Measurements from ENCODE around the gene RIMBP2. TPM values are rescaled to one million over a fixed set of nuclear protein-coding genes. Genes with fewer than 3 reads are reported as not detected.

The RIMBP2 gene
- total and polyA plus RNA-seq, 9 of the 15 experiments (the other 6 are each of a cell fraction or from before 2014, with no cell fraction given), result not detected

DNA sequence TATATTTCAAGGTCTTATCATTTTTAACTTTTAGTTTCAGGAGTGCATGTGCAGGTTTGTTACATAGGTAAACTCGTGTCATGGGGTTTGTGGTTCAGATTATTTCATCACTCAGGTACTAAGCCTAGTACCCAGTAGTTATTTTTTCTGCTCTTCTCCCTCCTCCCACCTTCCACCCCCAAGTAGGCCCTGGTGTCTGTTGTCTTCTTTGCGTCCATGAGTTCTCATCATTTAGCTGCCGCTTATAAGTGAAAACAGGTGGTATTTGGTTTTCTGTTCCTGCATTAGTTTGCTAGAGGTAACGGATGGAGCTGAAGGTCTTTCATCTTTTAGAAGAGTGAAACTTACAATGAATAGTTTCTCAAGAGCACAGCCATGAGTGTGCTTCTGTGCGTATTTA is 354.0 kb downstream of the RIMBP2 start:
- intact Hi-C loops (cut with micrococcal nuclease), result no loop called here
- FAIRE-seq, result no peak
- CTCF ChIA-PET (ENCODE audit: low intra/inter-chr PET ratio), result no interaction called here

More for the DNA sequence above, 354.0 kb downstream of the RIMBP2 start:
- Histone ChIP-seq H3K27me3 (ENCODE audit: control insufficient read depth in 2 of 2, insufficient read depth in 2 of 2, low read length in 2 of 2) (peaks cover 5 to 39% of the 10 kb centered on the region in 2 experiments), H2AFZ (ENCODE audit: low read depth, low read length) (no peak overlapping the region), H3K36me3 (ENCODE audit: control insufficient read depth, insufficient read depth, low read length) (no peaks in the 10 kb centered on the region), H3K79me2 (ENCODE audit: control insufficient read depth, insufficient read depth, low read length) (no peaks in the 10 kb centered on the region), H3K4me1 (replicated peaks in 1 of 2; ENCODE audit: control insufficient read depth in 2 of 2, insufficient read depth in 2 of 2, low read length in 2 of 2) (no peaks in the 10 kb centered on the region), H3K9me1 (ENCODE audit: control insufficient read depth, insufficient read depth, low read length) (no peaks in the 10 kb centered on the region), H3K4me3 (no peak overlapping the region), H3K9ac (ENCODE audit: insufficient read depth in 1 of 2, low read depth in 2 of 2, low read length in 2 of 2) (no peak overlapping the region), H3K4me2 (ENCODE audit: insufficient read depth, low read length) (no peak overlapping the region), H4K20me1 (replicated peaks; ENCODE audit: control insufficient read depth, insufficient read depth, low read length) (no peaks in the 10 kb centered on the region), H3K9me3 (replicated peaks; ENCODE audit: control insufficient read depth, insufficient read depth, low read depth, low read length) (no peaks in the 10 kb centered on the region), H3K27ac (ENCODE audit: extremely low read depth, low read depth, low read length) (no peak overlapping the region)
- no TSS peak for BruUV-seq (replicated peaks)
- DNase-seq (ENCODE audit: extremely low read depth in 1 of 4, low spot score in 3 of 4) (no peak), ATAC-seq (no peak)
- TF ChIP-seq, protein P1, sequence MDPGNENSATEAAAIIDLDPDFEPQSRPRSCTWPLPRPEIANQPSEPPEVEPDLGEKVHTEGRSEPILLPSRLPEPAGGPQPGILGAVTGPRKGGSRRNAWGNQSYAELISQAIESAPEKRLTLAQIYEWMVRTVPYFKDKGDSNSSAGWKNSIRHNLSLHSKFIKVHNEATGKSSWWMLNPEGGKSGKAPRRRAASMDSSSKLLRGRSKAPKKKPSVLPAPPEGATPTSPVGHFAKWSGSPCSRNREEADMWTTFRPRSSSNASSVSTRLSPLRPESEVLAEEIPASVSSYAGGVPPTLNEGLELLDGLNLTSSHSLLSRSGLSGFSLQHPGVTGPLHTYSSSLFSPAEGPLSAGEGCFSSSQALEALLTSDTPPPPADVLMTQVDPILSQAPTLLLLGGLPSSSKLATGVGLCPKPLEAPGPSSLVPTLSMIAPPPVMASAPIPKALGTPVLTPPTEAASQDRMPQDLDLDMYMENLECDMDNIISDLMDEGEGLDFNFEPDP (CRISPR knock-in tag; IDR thresholded peaks at IDR 0.05), result no peak
- TF ChIP-seq CBFA2T2 (conservative IDR thresholded peaks at IDR 0.05) (no peak), PCBP2 (IDR thresholded peaks at IDR 0.05; ENCODE audit: low read depth, low read length, poor library complexity, severe bottlenecking) (no peak), POLR2H (tag; IDR thresholded peaks at IDR 0.05; ENCODE audit: low read depth) (no peak), CBX1 (IDR thresholded peaks at IDR 0.05; ENCODE audit: low read depth) (no peak), POLR2AphosphoS5 (IDR thresholded peaks at IDR 0.05; ENCODE audit: control insufficient read depth, insufficient read depth, low read depth, low read length) (no peak), CC2D1A (IDR thresholded peaks at IDR 0.05) (no peak), NFIX (CRISPR knock-in tag; IDR thresholded peaks at IDR 0.05; ENCODE audit: low read depth) (no peak), SMARCA5 (IDR thresholded peaks at IDR 0.05) (no peak), SRSF1 (IDR thresholded peaks at IDR 0.05; ENCODE audit: low read depth, low read length) (no peak), YY1 (IDR thresholded peaks at IDR 0.05; ENCODE audit: borderline replicate concordance in 1 of 3, control insufficient read depth in 1 of 3, extremely low read depth in 1 of 3, insufficient read depth in 3 of 3, insufficient read length in 1 of 3, insufficient replicate concordance in 2 of 3, low read depth in 1 of 3, low read length in 2 of 3) (no peak), TAF1 (IDR thresholded peaks at IDR 0.05; ENCODE audit: control insufficient read depth, extremely low read depth, insufficient read depth, low read length, severe bottlenecking) (no peak), DNMT1 (IDR thresholded peaks at IDR 0.05) (no peak), XRCC3 (IDR thresholded peaks at IDR 0.05) (no peak), ETV6 (IDR thresholded peaks at IDR 0.05; ENCODE audit: borderline replicate concordance in 1 of 2, low read depth in 2 of 2, low read length in 1 of 2) (no peak), ETV6 (CRISPR knock-in tag; IDR thresholded peaks at IDR 0.05; ENCODE audit: borderline replicate concordance) (no peak), TARDBP (IDR thresholded peaks at IDR 0.05) (no peak)
- TF ChIP-seq, protein P2, sequence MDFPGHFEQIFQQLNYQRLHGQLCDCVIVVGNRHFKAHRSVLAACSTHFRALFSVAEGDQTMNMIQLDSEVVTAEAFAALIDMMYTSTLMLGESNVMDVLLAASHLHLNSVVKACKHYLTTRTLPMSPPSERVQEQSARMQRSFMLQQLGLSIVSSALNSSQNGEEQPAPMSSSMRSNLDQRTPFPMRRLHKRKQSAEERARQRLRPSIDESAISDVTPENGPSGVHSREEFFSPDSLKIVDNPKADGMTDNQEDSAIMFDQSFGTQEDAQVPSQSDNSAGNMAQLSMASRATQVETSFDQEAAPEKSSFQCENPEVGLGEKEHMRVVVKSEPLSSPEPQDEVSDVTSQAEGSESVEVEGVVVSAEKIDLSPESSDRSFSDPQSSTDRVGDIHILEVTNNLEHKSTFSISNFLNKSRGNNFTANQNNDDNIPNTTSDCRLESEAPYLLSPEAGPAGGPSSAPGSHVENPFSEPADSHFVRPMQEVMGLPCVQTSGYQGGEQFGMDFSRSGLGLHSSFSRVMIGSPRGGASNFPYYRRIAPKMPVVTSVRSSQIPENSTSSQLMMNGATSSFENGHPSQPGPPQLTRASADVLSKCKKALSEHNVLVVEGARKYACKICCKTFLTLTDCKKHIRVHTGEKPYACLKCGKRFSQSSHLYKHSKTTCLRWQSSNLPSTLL (IDR thresholded peaks at IDR 0.05), result no peak
- TF ChIP-seq, protein P3, sequence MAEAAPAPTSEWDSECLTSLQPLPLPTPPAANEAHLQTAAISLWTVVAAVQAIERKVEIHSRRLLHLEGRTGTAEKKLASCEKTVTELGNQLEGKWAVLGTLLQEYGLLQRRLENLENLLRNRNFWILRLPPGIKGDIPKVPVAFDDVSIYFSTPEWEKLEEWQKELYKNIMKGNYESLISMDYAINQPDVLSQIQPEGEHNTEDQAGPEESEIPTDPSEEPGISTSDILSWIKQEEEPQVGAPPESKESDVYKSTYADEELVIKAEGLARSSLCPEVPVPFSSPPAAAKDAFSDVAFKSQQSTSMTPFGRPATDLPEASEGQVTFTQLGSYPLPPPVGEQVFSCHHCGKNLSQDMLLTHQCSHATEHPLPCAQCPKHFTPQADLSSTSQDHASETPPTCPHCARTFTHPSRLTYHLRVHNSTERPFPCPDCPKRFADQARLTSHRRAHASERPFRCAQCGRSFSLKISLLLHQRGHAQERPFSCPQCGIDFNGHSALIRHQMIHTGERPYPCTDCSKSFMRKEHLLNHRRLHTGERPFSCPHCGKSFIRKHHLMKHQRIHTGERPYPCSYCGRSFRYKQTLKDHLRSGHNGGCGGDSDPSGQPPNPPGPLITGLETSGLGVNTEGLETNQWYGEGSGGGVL (CRISPR knock-in tag; IDR thresholded peaks at IDR 0.05), result no peak
- 0% methylated on average over 5 of the region's 5 CpGs for WGBS (ENCODE audit: insufficient coverage, low coverage, missing lambda C conversion rate)
- in situ Hi-C loops (cut with MboI), result no loop called here
- POLR2A ChIA-PET, result interaction anchor here (0.9 kb wide), 1 partner anchor 9 kb away, joined by 3 read pairs; no protein-coding TSS in a partner anchor

Data from K562 (cell line).